ENCODE results near the gene CDCA4.

- TF ChIP-seq CTCF (IDR thresholded peaks at IDR 0.05; ENCODE audit: low read depth, low read length): no peak
- no peak for TF ChIP-seq EZH2phosphoT487 (IDR thresholded peaks at IDR 0.05; ENCODE audit: low read depth)
These were observed 53.9 kb downstream of the CDCA4 start for GRCh38 chr14:104966981-104967385.

Data from OCI-LY3 (cell line).